ENCODE measurements around the gene SF3A1.

SF3A1 gene

GRCh38 chr22:30313527-30314363, 42.9 kb downstream of the SF3A1 start:
- H3K4me3 ChIP-seq (ENCODE audit: low read depth in 1 of 2, low read length in 1 of 2) = no peak overlapping the region
- TF ChIP-seq, protein P1, sequence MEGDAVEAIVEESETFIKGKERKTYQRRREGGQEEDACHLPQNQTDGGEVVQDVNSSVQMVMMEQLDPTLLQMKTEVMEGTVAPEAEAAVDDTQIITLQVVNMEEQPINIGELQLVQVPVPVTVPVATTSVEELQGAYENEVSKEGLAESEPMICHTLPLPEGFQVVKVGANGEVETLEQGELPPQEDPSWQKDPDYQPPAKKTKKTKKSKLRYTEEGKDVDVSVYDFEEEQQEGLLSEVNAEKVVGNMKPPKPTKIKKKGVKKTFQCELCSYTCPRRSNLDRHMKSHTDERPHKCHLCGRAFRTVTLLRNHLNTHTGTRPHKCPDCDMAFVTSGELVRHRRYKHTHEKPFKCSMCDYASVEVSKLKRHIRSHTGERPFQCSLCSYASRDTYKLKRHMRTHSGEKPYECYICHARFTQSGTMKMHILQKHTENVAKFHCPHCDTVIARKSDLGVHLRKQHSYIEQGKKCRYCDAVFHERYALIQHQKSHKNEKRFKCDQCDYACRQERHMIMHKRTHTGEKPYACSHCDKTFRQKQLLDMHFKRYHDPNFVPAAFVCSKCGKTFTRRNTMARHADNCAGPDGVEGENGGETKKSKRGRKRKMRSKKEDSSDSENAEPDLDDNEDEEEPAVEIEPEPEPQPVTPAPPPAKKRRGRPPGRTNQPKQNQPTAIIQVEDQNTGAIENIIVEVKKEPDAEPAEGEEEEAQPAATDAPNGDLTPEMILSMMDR (IDR thresholded peaks at IDR 0.05) = no peak
- H3K27ac ChIP-seq = no peak overlapping the region
- H3K27me3 ChIP-seq = no peaks in the 10 kb centered on the region
- H3K9me3 ChIP-seq = no peaks in the 10 kb centered on the region
- no peaks in the 10 kb centered on the region for H3K36me3 ChIP-seq
- H3K4me1 ChIP-seq (ENCODE audit: control insufficient read depth in 1 of 2, insufficient read depth in 1 of 2, low read depth in 1 of 2, low read length in 1 of 2) = peaks cover 73 to 87% of the 10 kb centered on the region in 2 experiments

- H3K4me3 ChIP-seq (ENCODE audit: low read depth in 1 of 2, low read length in 1 of 2) = no peak overlapping the region
- peak overlapping the region; percentile 89 for H3K27ac ChIP-seq
- H3K9me3 ChIP-seq = no peaks in the 10 kb centered on the region
- H3K27me3 ChIP-seq = no peaks in the 10 kb centered on the region
- no peaks in the 10 kb centered on the region for H3K36me3 ChIP-seq
- TF ChIP-seq, protein P1 (IDR thresholded peaks at IDR 0.05) = no peak
- H3K4me1 ChIP-seq (ENCODE audit: control insufficient read depth in 1 of 2, insufficient read depth in 1 of 2, low read depth in 1 of 2, low read length in 1 of 2) = peaks cover 73 to 86% of the 10 kb centered on the region in 2 experiments
Observed at GRCh38 chr22:30312053-30312452, 44.6 kb downstream of the SF3A1 start.

- Histone ChIP-seq H3K36me3 (no peaks in the 10 kb centered on the region), H3K27ac (peak overlapping the region; percentile 89), H3K9me3 (no peaks in the 10 kb centered on the region), H3K4me3 (ENCODE audit: low read depth in 1 of 2, low read length in 1 of 2) (peak overlapping the region; percentile 2 to 39), H3K27me3 (no peaks in the 10 kb centered on the region), H3K4me1 (ENCODE audit: control insufficient read depth in 1 of 2, insufficient read depth in 1 of 2, low read depth in 1 of 2, low read length in 1 of 2) (peaks cover 76 to 94% of the 10 kb centered on the region in 2 experiments)
- TF ChIP-seq, protein P1 (IDR thresholded peaks at IDR 0.05) = no peak
Observed at GRCh38 chr22:30310881-30311771, 45.6 kb downstream of the SF3A1 start.

- peak overlapping the region; percentile 89 for H3K27ac ChIP-seq
- TF ChIP-seq, protein P1 (IDR thresholded peaks at IDR 0.05) = no peak
- H3K36me3 ChIP-seq = no peaks in the 10 kb centered on the region
- peaks cover 85 to 95% of the 10 kb centered on the region in 2 experiments for H3K4me1 ChIP-seq (ENCODE audit: control insufficient read depth in 1 of 2, insufficient read depth in 1 of 2, low read depth in 1 of 2, low read length in 1 of 2)
- peak overlapping the region; percentile 9 to 39 for H3K4me3 ChIP-seq (ENCODE audit: low read depth in 1 of 2, low read length in 1 of 2)
- no peaks in the 10 kb centered on the region for H3K27me3 ChIP-seq
- H3K9me3 ChIP-seq = no peaks in the 10 kb centered on the region
Observed at GRCh38 chr22:30309951-30310741, 46.5 kb downstream of the SF3A1 start.
